GM13976 (cell line): Measurements from ENCODE around the gene OR10G3.
"Not testable (repeated sequence)": the region's sequence is repeated elsewhere in the genome, so short reads cannot be mapped to it uniquely, and the experiment has no call there.

Source experiments
- DNase-seq: peaks from one replicate; pipeline ENCODE4 v3.0.0; 2012; ENCODE audit warnings: low spot score
- CTCF ChIP-seq: IDR thresholded peaks from 2 replicates; pipeline ENCODE4 v1.5.1; 2012; ENCODE audit warnings: borderline replicate concordance, mild to moderate bottlenecking; ENCODE audit not compliant: insufficient read depth; ENCODE audit errors: extremely low read depth, missing control alignments, control extremely low read depth
- in situ Hi-C: fragments of 300-500 bp; cut with MboI; formaldehyde crosslinking; loops from one replicate; pipeline ENCODE4 v1.12.0; 2022; ENCODE audit warnings: low sequenced_read_pairs, mixed read lengths, inconsistent platforms; ENCODE audit not compliant: unreplicated experiment

OR10G3 gene

GRCh38 chr14:21579976-21580375 lies at the start of gene OR10G3:
Gene OR10G3, minus strand, starts transcription at chr14:21580076. Its CDS starts 9,332 bp downstream, at chr14:21570744.
- in situ Hi-C loops, result no loop called here
- no peak for DNase-seq
- TF ChIP-seq CTCF, result no peak

- no peak for TF ChIP-seq CTCF
- no peak for DNase-seq
- in situ Hi-C loops, result no loop called here
These were observed 46.8 kb upstream of the OR10G3 start for GRCh38 chr14:21626491-21627230.

- TF ChIP-seq CTCF, result no peak
- no peak for DNase-seq
- in situ Hi-C loops, result no loop called here
These were observed 37.7 kb upstream of the OR10G3 start for GRCh38 chr14:21617614-21618013.

GRCh38 chr14:21614240-21614639 lies 34.4 kb upstream of the OR10G3 start:
- DNase-seq, result no peak
- in situ Hi-C loops, result no loop called here
- TF ChIP-seq CTCF, result no peak

- in situ Hi-C loops, result no loop called here
- peak; percentile 26 for DNase-seq
- no peak for TF ChIP-seq CTCF
These were observed 32.4 kb upstream of the OR10G3 start for GRCh38 chr14:21612324-21612723.

- in situ Hi-C loops, DNase-seq: not testable (repeated sequence)
These were observed 22.3 kb upstream of the OR10G3 start for GRCh38 chr14:21602181-21602580.

- TF ChIP-seq CTCF, result no peak
- no peak for DNase-seq
- in situ Hi-C loops, result no loop called here
These were observed 9.4 kb upstream of the OR10G3 start for GRCh38 chr14:21589317-21589716.
